Endothelial cell of umbilical vein (primary cell): ENCODE results near the gene MREG. TPM values are rescaled to one million over a fixed set of nuclear protein-coding genes. Genes with fewer than 3 reads are reported as not detected.
A peak's percentile ranks its signal among the peaks of the same experiment; 100 is the strongest.

ENCODE experiments used
- BruUV-seq: library from RNA; stranded (reverse); fragments of 400-500 nt; replicated peaks from 2 replicates; lab custom pipeline; 2021; lab: Mats Ljungman, UMichigan
- CTCF ChIA-PET: fragments of 300-600, 350-600 bp; sonication (Branson Sonifier 250); formaldehyde crosslinking; loops from one replicate; lab custom pipeline; 2021; ENCODE audit warnings: antibody characterized with exemption, inconsistent platforms; lab: Charles Lee
- POLR2A ChIA-PET: fragments of 300-600, 350-600 bp; sonication (Branson Sonifier 250); formaldehyde crosslinking; loops from one replicate; lab custom pipeline; 2021; ENCODE audit warnings: antibody characterized with exemption, inconsistent platforms; lab: Charles Lee
- DNase-seq: peaks from one replicate; pipeline ENCODE4 v3.0.0-alpha.2; 2011; ENCODE audit warnings: low read depth, low spot score
- FAIRE-seq: peaks from 2 replicates; lab custom pipeline; 2011; peaks lifted over from hg19 to GRCh38; lab: Jason Lieb, UNC
- H2AFZ ChIP-seq: 2 replicates; pipeline ENCODE4 v1.6.0; 2012; ENCODE audit warnings: low read depth, low read length, control low read depth, inconsistent platforms
- H3K27ac ChIP-seq: 2 replicates; pipeline ENCODE4 v1.5.1; 2011; ENCODE audit warnings: low read depth, mild to moderate bottlenecking, control low read depth, low read length, moderate library complexity; ENCODE audit not compliant: insufficient read depth
- H3K27me3 ChIP-seq, 2 experiments: 2 replicates each; pipeline versions ENCODE4 v1.6.0 to v1.6.1; 2011; ENCODE audit warnings: low read length in 2 of 2, mixed read lengths in 1 of 2; ENCODE audit not compliant: control insufficient read depth in 2 of 2, insufficient read depth in 2 of 2
- H3K36me3 ChIP-seq, 2 experiments: 2 replicates in 1 of 2; 3 replicates in 1 of 2; pipeline ENCODE4 v1.5.1; 2011; ENCODE audit warnings: low read length in 2 of 2, mild to moderate bottlenecking in 1 of 2, moderate library complexity in 1 of 2; ENCODE audit not compliant: control insufficient read depth in 2 of 2, insufficient read depth in 2 of 2; ENCODE audit errors: extremely low read depth in 1 of 2
- H3K4me1 ChIP-seq: 3 replicates; pipeline ENCODE4 v1.5.1; 2011; ENCODE audit warnings: mild to moderate bottlenecking, low read length; ENCODE audit not compliant: control insufficient read depth, insufficient read depth; ENCODE audit errors: extremely low read depth
- H3K4me2 ChIP-seq: 2 replicates; pipeline ENCODE4 v1.6.1; 2011; ENCODE audit warnings: low read length, control low read depth, mixed read lengths; ENCODE audit not compliant: insufficient read depth
- H3K4me3 ChIP-seq, 3 experiments: fragments of 200-600 bp in 1 of 3; sonication (generic), shearing (Covaris generic) in 1 of 3; replicated peaks in 1 of 3; 2 replicates each; pipeline ENCODE4 v1.5.1; 2011 to 2016; ENCODE audit warnings: control low read depth in 3 of 3, low read length in 3 of 3, mild to moderate bottlenecking in 2 of 3, inconsistent platforms in 1 of 3, low read depth in 1 of 3, moderate library complexity in 1 of 3; ENCODE audit not compliant: insufficient read depth in 1 of 3
- H3K79me2 ChIP-seq: 2 replicates; pipeline ENCODE4 v1.6.0; 2012; ENCODE audit warnings: low read length, inconsistent platforms; ENCODE audit not compliant: control insufficient read depth, insufficient read depth
- H3K9ac ChIP-seq: replicated peaks from 2 replicates; pipeline ENCODE3; 2011; ENCODE audit warnings: low read length, control low read depth; ENCODE audit not compliant: insufficient read depth; ENCODE audit errors: extremely low read depth
- H3K9me1 ChIP-seq: replicated peaks from 3 replicates; pipeline ENCODE4 v1.6.0; 2011; ENCODE audit warnings: mild to moderate bottlenecking, low read length; ENCODE audit not compliant: control insufficient read depth, insufficient read depth; ENCODE audit errors: extremely low read depth
- H3K9me3 ChIP-seq: replicated peaks from 2 replicates; pipeline ENCODE4 v1.5.1; 2012; ENCODE audit warnings: low read length, inconsistent platforms; ENCODE audit not compliant: control insufficient read depth, insufficient read depth
- H4K20me1 ChIP-seq: replicated peaks from 2 replicates; pipeline ENCODE3; 2011; ENCODE audit warnings: mild to moderate bottlenecking, low read length; ENCODE audit not compliant: control insufficient read depth, insufficient read depth; ENCODE audit errors: extremely low read depth
- GATA2 ChIP-seq: IDR thresholded peaks from 2 replicates; pipeline ENCODE4 v1.7.0; 2011; ENCODE audit warnings: low read depth, mild to moderate bottlenecking, moderate library complexity, mixed read lengths, low read length; ENCODE audit not compliant: insufficient read length, insufficient read depth
- POLR2AphosphoS5 ChIP-seq: IDR thresholded peaks from 2 replicates; pipeline ENCODE4 v1.6.1; 2012; ENCODE audit warnings: low read depth, mild to moderate bottlenecking, control low read depth, low read length, moderate library complexity; ENCODE audit not compliant: insufficient read depth
- dilution Hi-C: fragments of 300-500 bp; cut with MboI; formaldehyde crosslinking; loops from one replicate; pipeline ENCODE4 v1.15.0; 2019; ENCODE audit warnings: low sequenced_read_pairs; ENCODE audit not compliant: extremely low pct_ligation_motif_present
- intact Hi-C: fragments of 100-400 bp; cut with micrococcal nuclease; formaldehyde crosslinking; loops from one replicate; pipeline ENCODE4 v1.10.0; 2022
- polyA plus RNA-seq, 4 experiments: library from polyadenylated mRNA; depleted of rRNA in 3 of 4; stranded (reverse) in 3 of 4; unstranded in 1 of 4; fragments of >200 nt; gene quantifications; 2 replicates each; pipeline versions ENCODE4 v1.2.1 to v1.2.3, GENCODE V29; 2011 to 2012; ENCODE audit warnings: missing spikeins in 1 of 4
- total RNA-seq: library from RNA; stranded (reverse); gene quantifications from 2 replicates; pipeline ENCODE4 v1.2.3, GENCODE V29; 2021
- TF ChIP-seq, protein P1 (sequence below), 2 donors: IDR thresholded peaks; 1 replicate in 1 of 2; 2 replicates in 1 of 2; pipeline ENCODE4 v1.5.1; 2011; ENCODE audit warnings: low read length in 2 of 2, mild to moderate bottlenecking in 2 of 2, moderate library complexity in 2 of 2, control low read depth in 1 of 2, inconsistent platforms in 1 of 2, low read depth in 1 of 2; ENCODE audit not compliant: insufficient read depth in 1 of 2; ENCODE audit errors: extremely low read depth in 1 of 2

MREG gene
- total and polyA plus RNA-seq, 2 donors (not counting 3 experiments of a cell fraction or from before 2014, with no cell fraction given), result 0.41 to 3.9 TPM

DNA sequence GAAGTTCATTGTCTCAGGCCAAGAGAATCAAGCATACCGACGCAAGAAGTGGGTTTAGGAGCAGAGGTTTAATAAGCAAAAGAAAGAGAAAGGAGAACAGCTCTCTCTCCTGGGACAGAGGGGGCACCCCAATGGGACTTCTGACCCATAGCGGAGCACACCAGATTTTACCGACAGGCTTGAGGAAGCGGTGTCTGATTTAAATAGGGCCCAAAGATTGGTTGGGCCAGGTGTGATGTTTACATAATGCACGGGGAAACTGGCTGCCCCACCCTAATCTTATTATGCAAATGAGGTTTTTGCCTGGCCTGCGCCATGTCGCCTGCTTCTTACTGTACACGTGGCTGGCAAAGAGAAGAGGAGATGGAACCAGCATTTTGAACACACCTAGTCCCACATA lies 106.2 kb downstream of the MREG start:
- ChIA-PET CTCF (interaction anchor here (2.3 kb wide), 1 partner anchor 24 kb away, joined by 6 read pairs; no protein-coding TSS in a partner anchor), POLR2A (no interaction called here)
- DNase-seq (no peak), FAIRE-seq (no peak)
- Histone ChIP-seq H3K9me1 (no peaks in the 10 kb centered on the region), H3K4me3 (no peak overlapping the region), H2AFZ (no peak overlapping the region), H3K4me1 (peaks cover 9% of the 10 kb centered on the region), H3K36me3 (no peaks in the 10 kb centered on the region), H3K9ac (no peak overlapping the region), H4K20me1 (no peaks in the 10 kb centered on the region), H3K27ac (no peak overlapping the region), H3K27me3 (no peaks in the 10 kb centered on the region), H3K9me3 (no peaks in the 10 kb centered on the region), H3K4me2 (no peak overlapping the region), H3K79me2 (no peaks in the 10 kb centered on the region)
- dilution Hi-C loops (no loop called here), intact Hi-C loops (no loop called here)
- no peak for TF ChIP-seq POLR2AphosphoS5
- BruUV-seq, result no TSS peak

DNA sequence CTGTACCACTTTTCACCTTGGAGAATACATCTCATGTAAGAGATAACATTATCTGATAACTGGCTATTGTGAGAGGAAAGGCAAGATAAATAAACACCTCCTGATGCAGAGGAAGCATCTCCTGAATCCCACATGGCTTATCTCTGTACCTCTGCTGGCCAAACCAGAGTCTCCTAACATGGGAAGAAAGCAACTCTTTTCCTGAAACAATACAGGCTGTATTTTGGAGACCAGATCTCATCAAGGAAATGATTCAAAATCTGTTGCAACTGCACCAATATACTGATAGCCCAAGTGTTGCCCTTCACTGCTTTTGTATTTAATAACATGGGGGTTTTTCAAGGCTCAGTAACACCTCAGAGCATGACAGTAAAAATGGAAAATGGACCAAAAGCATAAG lies 106.9 kb downstream of the MREG start:
- Histone ChIP-seq H3K4me1 (peaks cover 9% of the 10 kb centered on the region), H3K27ac (no peak overlapping the region), H3K9ac (no peak overlapping the region), H2AFZ (no peak overlapping the region), H3K27me3 (no peaks in the 10 kb centered on the region), H3K79me2 (no peaks in the 10 kb centered on the region), H3K4me2 (no peak overlapping the region), H3K9me3 (no peaks in the 10 kb centered on the region), H3K36me3 (no peaks in the 10 kb centered on the region), H4K20me1 (no peaks in the 10 kb centered on the region), H3K4me3 (no peak overlapping the region), H3K9me1 (no peaks in the 10 kb centered on the region)
- ChIA-PET POLR2A (no interaction called here), CTCF (interaction anchor here (0.9 to 2.3 kb wide), 2 partner anchors 12 to 24 kb away, joined by 3 to 6 read pairs; no protein-coding TSS in a partner anchor)
- peak; percentile 86 for FAIRE-seq
- TF ChIP-seq GATA2, result peak; percentile 73
- TF ChIP-seq, protein P1, sequence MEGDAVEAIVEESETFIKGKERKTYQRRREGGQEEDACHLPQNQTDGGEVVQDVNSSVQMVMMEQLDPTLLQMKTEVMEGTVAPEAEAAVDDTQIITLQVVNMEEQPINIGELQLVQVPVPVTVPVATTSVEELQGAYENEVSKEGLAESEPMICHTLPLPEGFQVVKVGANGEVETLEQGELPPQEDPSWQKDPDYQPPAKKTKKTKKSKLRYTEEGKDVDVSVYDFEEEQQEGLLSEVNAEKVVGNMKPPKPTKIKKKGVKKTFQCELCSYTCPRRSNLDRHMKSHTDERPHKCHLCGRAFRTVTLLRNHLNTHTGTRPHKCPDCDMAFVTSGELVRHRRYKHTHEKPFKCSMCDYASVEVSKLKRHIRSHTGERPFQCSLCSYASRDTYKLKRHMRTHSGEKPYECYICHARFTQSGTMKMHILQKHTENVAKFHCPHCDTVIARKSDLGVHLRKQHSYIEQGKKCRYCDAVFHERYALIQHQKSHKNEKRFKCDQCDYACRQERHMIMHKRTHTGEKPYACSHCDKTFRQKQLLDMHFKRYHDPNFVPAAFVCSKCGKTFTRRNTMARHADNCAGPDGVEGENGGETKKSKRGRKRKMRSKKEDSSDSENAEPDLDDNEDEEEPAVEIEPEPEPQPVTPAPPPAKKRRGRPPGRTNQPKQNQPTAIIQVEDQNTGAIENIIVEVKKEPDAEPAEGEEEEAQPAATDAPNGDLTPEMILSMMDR (IDR thresholded peaks at IDR 0.05; ENCODE audit: extremely low read depth in 1 of 2, insufficient read depth in 1 of 2, low read depth in 1 of 2, low read length in 2 of 2), result no peak
- intact Hi-C loops, result no loop called here
- BruUV-seq, result no TSS peak
- dilution Hi-C loops, result no loop called here
- DNase-seq, result peak; percentile 90
